ENCODE results near the gene MPPED2.

The MPPED2 gene

DNA sequence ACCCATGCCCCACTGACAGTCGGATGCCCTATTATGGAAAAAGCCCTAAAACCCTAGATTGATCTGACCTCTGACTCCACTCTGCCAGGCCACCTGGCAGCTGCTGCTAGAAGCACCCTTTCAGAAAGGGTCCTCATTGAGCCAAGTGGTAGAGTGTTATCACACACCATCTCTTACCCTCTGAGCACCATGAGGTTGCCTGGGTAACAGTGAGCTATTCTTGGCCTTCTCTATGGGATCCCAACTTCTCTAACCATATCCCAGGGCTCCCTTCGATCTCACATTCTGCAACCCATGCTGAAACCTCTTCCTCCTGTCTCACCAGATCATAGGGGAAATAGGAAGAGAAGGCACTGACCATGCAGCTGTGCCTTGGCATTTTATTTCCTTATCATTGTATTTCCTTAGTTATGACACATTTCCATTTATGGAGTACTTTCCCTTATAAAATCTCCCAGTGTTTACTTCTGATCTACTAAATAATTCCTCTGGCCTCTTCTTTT is 52.7 kb downstream of the MPPED2 start:
- no peak for DNase-seq (ENCODE audit: low spot score)

DNA sequence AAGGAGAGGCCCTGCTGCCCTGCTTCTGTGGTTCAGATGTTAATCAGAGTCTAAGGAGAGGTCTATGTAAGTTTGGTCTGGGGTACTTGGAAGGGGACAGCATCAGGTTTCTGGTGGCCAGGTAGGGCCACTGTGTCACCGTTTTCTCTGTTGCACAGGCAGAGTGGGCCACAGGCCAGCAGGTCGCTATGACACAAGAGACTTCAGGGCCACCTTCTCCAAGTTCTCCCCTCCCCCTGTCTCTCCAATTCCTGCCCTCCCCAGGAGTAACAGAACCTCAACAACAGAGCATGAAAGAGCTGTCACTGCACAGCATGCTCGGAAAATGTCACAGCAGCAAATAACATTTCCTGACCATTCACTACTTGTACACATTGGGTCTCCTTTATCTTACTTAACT is 58.6 kb downstream of the MPPED2 start:
- DNase-seq (ENCODE audit: low spot score) = no peak

DNA sequence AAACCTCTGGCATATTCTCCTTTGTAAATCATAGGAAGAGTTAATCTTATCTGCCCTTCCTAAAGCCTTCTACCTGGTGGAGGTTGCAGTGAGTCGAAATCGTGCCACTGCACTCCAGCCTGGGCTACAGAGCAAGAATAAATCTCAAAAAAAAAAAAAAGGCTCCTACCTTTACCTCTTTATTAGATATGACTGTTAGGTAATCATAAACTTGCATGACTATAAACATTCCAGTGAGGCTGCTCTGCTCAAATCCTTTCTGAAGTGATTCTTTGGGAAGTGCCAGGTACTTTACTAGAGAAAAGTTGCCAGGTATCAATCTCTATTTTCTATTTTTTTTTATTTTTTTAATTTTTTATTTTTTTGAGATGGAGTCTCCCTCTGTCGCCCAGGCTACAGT is 59.6 kb downstream of the MPPED2 start:
- no peak for DNase-seq (ENCODE audit: low spot score)

DNA sequence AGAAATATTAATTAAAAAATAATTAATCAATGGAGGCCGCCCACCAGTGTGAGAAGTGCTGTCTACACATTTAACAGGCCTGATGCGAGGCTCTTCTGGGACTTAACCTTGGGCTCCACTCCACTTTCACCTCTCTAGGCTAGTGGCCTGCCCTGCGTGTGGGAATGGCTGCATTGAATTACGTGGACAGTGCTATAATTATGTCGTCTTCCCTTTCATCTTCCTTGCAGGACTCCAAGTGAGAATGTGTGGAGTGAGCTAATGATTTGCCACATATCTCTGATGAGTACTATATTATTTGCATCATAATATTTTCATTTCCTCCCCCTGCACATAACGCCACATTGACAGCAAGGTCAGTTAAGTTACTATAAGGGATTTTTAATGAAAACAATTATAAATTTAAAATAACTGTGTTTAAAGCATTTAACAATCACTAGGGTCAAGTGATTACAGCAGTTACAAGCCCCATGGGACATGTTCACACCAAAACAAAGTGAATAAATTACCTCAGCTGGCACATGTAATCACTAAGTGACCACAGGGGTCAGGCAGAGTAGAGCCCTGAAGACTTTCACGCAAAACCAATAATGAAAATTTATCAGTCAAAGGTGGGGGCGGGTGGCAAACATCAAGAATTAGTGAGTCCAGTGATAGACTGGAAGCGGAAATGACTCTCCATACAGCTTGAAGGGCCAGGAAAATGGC is 63.5 kb downstream of the MPPED2 start:
- no peak for DNase-seq (ENCODE audit: low spot score)

DNA sequence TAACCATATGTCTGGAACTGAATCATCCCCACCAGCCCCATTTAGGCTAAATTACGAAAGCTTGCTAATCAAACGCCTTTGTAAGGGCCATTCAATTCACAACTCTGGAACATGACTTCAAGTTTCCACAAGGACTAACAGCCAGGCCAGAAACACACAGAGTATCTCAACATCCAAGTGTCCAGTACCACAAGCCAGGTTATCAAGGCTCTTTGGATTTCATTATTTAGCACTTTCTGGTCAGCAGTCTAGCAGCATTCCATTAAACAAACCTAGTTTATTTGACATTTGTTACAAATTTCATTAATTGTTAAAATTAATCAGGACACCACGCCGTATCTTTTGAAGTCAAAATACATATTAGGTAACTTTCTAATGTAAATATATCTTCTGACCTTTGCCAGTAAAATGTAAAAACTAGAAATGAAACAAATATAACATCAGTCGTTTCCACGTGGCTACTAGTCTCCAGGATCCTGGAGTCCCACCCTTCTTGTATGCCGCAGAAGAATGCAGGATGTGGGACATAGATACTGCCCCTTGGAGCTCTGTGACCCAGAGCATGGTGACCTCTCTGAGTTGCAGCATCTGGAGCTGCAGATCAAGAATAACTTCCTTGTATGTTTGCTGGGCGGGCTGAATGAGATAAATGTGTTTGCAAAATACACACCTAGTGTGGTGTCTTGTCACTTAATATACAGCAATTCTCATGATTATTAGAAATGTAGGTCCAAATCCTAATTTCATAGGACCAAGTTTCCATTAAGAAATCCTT is 64.7 kb downstream of the MPPED2 start:
- no peak for DNase-seq (ENCODE audit: low spot score)

DNA sequence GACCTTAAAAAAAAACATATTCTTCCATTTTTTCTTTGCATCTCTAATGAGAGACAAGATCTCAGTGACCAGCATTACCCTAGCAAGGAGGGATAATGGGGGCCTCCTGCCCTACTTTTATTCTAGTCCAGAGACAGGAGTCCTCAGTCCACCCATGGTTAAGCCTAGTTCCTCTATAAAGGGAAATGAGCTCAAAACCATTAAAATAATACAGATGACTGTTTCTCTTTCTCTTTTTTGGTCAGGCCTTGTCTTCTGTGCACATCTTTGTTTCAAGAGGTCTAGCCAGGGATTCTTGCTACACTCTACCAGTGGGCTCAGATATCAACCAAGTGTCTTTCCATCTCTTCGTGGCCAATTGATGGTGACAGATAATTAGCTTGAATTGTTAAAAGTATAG is 73.1 kb downstream of the MPPED2 start:
- no peak for DNase-seq (ENCODE audit: low spot score)

DNA sequence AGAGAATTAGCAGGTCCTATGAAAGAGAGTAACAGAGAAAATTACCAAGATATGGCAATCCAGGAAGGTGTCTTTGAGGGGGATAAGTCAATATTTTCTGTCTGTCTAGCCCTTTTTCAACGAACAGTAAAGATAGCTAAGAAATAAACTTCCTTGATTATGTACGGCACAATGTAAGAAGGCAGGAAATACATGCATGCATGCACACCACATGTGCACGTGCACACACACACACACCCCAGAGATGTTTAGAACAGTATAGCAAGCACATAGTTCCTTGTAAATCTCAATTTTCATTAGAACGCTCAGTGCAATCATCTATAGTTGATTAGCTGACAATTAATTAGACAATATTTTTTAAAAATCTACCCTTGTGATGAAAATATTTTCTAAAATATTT is 74.7 kb downstream of the MPPED2 start:
- DNase-seq (ENCODE audit: low spot score) = no peak

DNA sequence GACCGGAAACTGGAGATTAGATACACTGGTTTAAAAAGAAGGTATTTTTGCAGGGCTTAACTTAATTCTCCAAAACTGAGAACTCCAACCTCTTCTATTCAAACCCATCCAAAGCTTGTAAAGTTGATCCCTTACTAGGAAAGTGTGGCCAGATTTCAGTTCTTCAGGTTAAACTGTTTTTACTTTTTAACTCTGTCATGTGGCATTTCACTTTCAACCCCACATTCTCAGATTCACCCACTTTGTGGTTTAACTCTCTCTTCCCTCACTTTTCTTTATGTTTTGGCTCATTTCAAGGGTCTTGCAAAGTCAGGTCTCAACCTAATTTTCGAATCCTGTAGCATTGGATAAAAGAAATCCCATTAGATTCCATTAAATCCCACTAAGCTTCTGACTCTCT is 75.4 kb downstream of the MPPED2 start:
- no peak for DNase-seq (ENCODE audit: low spot score)

DNA sequence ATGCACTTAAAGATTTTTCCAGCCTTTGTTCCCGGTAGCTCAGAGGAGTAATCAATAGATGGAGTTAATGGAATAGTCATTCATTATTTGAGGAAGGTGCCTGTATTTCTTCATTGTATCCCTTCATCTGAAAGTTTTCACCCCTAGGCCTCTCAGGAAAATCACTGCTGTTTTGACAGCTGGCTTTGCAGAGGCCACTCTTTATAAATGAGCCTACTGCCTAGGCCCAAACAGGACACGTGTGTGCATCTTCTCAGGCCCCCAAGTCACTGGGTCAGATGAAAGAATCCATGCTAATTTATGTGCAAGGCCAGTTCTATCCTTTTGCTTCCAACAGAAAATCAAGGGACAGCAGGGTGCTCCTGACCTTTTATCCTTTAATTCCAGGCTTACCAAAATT is 76.8 kb downstream of the MPPED2 start:
- no peak for DNase-seq (ENCODE audit: low spot score)

DNA sequence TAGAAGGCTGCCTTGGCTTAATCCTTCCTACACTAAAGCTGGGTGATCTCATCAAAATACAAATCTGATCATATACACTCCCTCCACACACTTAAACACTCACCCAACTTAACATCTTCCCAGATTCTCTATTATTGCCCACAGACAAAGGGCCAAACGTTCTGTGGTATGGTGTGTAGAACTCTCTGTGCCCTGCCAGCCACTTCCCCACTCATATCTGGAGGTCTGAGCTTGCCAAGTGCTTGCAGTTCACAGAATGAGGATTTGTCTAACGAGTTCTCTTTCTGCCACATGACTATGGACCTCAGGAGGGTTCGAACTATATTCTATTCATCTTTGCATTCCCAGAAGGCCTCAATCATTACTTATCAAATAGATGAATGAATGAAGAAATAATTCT is 77.6 kb downstream of the MPPED2 start:
- DNase-seq (ENCODE audit: low spot score) = no peak

DNA sequence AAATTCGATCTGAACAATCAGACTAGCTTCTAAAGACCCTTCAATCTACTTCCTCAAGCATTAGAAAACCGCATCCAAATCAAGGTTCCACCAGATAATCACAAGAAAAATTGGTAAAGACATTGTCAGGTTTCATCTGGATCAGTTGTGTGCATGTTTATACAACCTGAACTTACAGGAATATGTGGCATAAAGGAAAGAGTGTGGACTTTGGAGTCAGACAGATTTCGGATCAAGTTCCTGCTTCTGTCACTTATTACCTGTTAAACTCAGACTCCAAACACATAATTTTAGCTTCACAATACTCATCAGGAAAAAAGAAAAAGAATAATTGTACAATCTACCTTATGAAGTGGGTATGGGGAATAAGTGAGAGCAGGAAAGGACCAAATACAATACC is 80.5 kb downstream of the MPPED2 start:
- no peak for DNase-seq (ENCODE audit: low spot score)

DNA sequence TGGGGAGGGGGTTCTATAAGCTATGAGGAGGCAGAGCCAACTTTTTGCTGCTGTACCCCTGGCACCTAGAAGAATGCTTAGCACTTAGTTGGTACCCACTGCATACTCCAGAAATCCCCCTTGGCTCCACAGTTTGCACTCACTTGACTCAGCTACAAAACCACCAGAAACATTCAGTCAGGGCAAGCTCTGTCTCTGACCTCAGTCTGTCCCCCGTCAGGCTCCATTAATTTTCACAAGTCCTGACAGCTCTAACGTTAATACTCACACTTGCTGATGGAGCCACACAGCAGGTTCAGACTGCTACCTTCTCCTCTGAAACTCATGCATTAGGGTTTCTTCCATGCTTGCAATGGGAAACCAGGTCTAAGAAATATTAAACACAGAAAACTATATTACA is 81.7 kb downstream of the MPPED2 start:
- DNase-seq (ENCODE audit: low spot score) = no peak

DNA sequence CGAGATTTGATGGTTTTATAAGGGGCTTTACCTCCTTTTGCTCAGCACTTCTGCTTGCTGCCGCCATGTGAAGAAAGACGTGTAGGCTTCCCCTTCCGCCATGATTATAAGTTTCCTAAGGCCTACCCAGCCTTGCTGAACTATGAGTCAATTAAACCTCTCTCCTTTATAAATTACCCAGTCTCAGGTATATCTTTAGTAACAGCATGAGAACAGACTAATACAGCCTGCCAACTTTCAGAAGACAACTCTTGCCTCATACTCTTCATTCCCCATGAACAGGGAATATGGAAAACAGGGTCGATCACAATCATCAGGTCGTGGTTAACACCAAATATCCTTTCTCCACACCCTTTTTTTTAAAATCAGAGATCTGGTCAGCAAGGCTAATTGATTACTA is 83.0 kb downstream of the MPPED2 start:
- DNase-seq (ENCODE audit: low spot score) = no peak

DNA sequence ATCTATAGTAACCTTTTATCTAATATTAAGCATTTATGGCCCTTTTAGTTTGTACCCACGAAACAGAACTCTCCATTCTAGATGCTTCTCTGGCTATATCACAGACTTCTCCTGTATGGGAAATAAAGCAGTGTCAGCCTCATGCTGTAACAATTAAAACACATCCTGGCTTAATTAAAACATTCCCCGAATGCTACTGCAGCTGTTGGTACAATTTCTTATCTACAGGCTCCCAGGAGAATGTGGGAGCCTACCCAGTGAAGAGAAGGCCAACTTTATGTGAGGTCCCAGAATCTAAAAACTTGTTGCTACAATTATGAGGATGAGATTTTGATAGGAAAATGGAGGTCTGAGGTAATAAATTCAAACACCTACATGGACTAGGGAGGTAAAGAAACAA is 83.8 kb downstream of the MPPED2 start:
- no peak for DNase-seq (ENCODE audit: low spot score)

DNA sequence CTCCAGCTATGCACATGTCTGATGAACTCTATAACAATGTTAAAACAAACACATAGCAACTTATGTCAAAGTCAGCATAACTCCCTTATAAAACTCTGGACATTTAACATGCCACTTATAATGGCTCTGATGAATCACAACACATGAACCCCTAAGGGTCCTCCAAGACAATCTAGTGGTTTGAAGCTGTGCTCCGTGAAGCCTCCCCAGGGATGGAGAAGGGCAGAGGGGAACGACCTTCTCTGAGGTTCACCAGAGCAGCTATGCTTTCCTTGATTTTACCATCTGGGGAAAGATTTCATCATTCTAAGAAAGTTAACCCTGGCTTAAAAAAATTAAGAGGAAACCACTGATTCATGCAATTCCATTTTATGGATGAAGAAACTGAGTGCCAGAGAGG is 84.4 kb downstream of the MPPED2 start:
- DNase-seq (ENCODE audit: low spot score) = no peak

DNA sequence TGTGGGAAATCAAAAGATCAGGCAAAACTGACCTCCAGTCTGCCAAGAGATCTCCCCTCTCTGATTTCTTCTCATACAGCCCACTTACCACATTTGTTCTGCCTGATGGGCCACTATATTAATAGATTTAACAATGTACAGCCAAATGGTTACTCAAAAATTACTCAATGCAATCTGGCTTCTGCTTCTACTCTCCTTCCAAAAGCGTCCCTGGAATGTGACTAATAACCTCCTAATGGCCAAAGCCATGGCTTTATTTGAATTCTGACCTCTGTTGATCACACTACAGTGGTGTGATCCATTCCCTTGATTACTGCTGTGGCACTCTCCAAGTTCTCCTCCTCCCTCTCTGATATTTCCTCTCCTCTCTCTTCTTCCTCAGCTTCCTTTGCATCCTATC is 86.2 kb downstream of the MPPED2 start:
- DNase-seq (ENCODE audit: low spot score) = no peak

DNA sequence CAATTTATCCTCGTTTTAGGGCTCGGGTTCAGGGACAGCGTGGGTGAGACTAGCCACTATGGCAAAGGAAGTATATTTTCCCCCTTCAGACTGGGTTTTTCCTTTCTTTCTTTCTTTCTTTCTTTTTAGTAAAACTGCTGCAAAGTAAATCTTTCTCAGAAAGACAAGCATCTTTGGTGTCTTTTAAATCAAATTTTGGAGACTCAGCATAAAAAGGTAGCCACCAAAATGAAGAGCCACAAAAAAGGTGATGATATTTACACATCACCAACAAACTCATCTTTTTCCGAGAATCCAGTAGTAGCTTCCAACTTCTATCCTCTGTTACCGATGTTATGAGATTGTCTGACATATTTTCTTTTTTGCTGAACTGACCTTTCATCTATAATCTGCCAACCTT is 88.6 kb downstream of the MPPED2 start:
- no peak for DNase-seq (ENCODE audit: low spot score)

DNA sequence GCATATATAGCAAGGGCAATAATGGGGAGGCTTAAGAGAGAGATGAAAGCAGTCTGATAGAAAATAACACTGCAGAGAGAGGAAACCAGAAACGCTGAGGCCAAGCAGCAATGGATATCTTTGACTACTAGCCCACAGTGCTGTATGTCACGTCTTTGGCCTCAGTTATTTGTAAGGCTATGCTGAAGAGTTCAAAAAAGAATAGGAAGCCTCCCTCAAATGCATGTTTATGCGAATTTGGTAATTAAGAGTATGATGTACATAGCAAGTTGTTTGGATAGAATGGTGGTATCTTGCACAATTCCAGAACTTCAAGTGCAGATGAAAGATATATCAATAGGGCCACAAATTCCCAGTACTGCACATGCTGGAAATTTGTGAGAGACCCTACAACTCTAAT is 89.2 kb downstream of the MPPED2 start:
- no peak for DNase-seq (ENCODE audit: low spot score)

DNA sequence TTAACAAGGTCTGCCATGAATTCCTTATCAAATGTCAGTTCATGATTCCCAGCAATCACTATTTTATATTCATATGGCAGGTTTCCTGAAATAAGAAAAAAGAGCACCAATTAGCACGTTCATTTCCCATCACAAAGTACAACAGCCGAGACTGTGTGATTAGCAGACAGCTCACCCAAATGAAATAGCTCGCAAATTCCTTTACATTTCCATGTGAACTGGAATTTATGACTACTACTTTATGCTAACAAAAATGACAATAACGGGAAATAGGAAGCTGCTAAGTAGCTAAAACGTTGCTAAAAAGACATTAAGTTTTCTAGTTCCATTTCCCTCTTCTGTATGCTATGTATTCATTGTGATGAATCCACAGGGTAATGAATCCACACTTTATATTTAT is 90.7 kb downstream of the MPPED2 start:
- DNase-seq (ENCODE audit: low spot score) = no peak

DNA sequence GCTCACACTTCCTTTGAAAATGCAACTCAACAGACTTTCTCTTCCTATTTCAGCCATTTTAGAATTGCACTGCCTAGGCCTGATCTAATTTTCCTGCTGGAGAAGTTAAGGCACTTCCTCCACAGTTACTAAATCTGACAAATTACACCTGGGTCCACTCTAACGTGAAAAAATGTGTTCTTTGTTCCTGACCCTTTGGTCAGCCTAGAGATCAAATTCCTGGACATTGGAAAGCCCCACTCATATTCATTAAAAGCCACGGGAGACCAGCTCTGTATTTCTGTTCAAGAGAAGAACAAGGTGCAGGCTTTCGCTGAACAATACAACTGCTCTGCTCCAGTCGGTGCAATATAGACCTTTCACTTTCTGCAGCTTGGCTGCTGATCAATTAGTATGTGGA is 96.6 kb downstream of the MPPED2 start:
- DNase-seq (ENCODE audit: low spot score) = no peak

DNA sequence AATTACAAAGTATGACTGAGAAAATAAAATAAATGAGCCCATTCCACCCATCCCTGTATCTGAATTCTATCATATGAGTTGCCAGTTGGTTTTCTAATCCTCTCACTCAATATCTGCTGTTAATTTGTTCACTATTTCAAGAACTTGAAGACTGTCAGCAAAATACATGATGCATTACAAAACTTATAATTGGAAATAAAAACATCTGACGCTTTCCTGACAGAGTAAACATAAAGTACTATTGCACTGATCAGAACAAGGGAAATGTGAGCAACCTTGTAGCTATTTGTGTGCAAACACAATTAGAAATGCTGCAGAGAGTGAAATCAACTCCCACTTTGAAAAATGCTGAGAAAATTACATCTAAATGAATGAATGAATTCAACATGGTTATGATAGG is 97.1 kb downstream of the MPPED2 start:
- no peak for DNase-seq (ENCODE audit: low spot score)

DNA sequence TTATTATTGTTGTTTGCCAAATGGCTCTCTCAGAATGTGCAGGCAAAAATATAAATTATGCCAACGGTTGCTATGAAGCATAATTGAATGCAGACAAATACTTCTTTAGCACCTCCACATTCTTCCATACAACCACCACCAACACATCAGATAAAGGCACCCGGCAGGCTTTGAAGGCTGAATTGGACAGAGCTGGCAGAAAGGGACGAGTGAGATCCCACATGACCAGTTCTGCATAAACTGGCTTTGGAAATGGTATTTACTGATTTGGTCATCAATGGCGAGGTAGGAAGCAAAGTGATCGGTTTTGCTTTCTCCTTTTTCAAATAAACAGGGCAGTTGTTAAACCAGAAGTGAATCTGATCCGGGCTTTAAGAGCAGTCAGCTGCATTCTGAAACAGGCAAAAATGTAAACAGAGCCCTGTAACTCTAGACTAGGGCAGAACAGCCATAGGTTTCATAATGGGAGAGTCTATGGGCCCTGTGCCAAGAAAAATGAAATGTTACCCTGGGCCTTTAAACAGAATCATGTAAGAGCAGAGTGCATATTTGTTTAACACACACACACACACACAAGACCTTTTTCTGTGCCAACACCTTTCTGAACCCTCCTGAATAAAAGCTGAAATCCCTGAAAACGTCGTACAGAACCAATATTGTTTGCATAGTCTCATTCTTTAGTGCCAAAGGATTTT is 97.7 kb downstream of the MPPED2 start:
- no peak for DNase-seq (ENCODE audit: low spot score)
